ENCODE results near the gene KIAA0408. TPM values are rescaled to one million over a fixed set of nuclear protein-coding genes. Genes with fewer than 3 reads are reported as not detected.
"Not testable (repeated sequence)": the region's sequence is repeated elsewhere in the genome, so short reads cannot be mapped to it uniquely, and the experiment has no call there.

KIAA0408 gene
- total RNA-seq, 6 experiments from 2014 or later: 1.4 to 3.5 (median 2.3) TPM

GRCh38 chr6:127435626-127436220, 23.5 kb downstream of the KIAA0408 start:
- H3K4me1 Mint-ChIP-seq (ENCODE audit: low read depth): no peaks in the 10 kb centered on the region
- DNase-seq: no peak
- no peaks in the 10 kb centered on the region for H3K36me3 Mint-ChIP-seq (ENCODE audit: low read depth)
- TF ChIP-seq CTCF (IDR thresholded peaks at IDR 0.05): no peak
- H3K4me3 Mint-ChIP-seq: no peak overlapping the region
- H3K27me3 Mint-ChIP-seq (ENCODE audit: insufficient read depth): no peaks in the 10 kb centered on the region
- H3K9me3 Mint-ChIP-seq: no peaks in the 10 kb centered on the region
- H3K27ac Mint-ChIP-seq: no peak overlapping the region

GRCh38 chr6:127434651-127435050, 24.5 kb downstream of the KIAA0408 start:
- Mint-ChIP-seq H3K9me3 (no peaks in the 10 kb centered on the region), H3K4me1 (ENCODE audit: low read depth) (no peaks in the 10 kb centered on the region), H3K36me3 (ENCODE audit: low read depth) (no peaks in the 10 kb centered on the region), H3K27ac (no peak overlapping the region), H3K27me3 (ENCODE audit: insufficient read depth) (no peaks in the 10 kb centered on the region), H3K4me3 (no peak overlapping the region)
- no peak for DNase-seq
- no peak for TF ChIP-seq CTCF (IDR thresholded peaks at IDR 0.05)

- DNase-seq; H3K27me3 Mint-ChIP-seq (ENCODE audit: insufficient read depth); H3K4me1 Mint-ChIP-seq (ENCODE audit: low read depth); H3K27ac Mint-ChIP-seq; H3K4me3 Mint-ChIP-seq; H3K36me3 Mint-ChIP-seq (ENCODE audit: low read depth); H3K9me3 Mint-ChIP-seq: not testable (repeated sequence)
These were observed 30.6 kb downstream of the KIAA0408 start for GRCh38 chr6:127428562-127428961.

GRCh38 chr6:127423921-127424320, 35.3 kb downstream of the KIAA0408 start:
- Mint-ChIP-seq H3K27me3 (ENCODE audit: insufficient read depth) (no peaks in the 10 kb centered on the region), H3K4me3 (no peak overlapping the region), H3K36me3 (ENCODE audit: low read depth) (no peaks in the 10 kb centered on the region), H3K4me1 (ENCODE audit: low read depth) (peaks cover 28% of the 10 kb centered on the region), H3K9me3 (peaks cover 5% of the 10 kb centered on the region), H3K27ac (peak overlapping the region; percentile 24; the same call in 1 of the 2 replicates)
- no peak for DNase-seq
- no peak for TF ChIP-seq CTCF (IDR thresholded peaks at IDR 0.05)

GRCh38 chr6:127421164-127421563, 38.0 kb downstream of the KIAA0408 start:
- H3K9me3 Mint-ChIP-seq; H3K27me3 Mint-ChIP-seq (ENCODE audit: insufficient read depth); H3K36me3 Mint-ChIP-seq (ENCODE audit: low read depth); DNase-seq: not testable (repeated sequence)
- H3K4me3 Mint-ChIP-seq: peak overlapping the region; percentile 57
- H3K4me1 Mint-ChIP-seq (ENCODE audit: low read depth): peaks cover 28% of the 10 kb centered on the region
- peak overlapping the region; percentile 77 for H3K27ac Mint-ChIP-seq

- Mint-ChIP-seq H3K27ac (peak overlapping the region; percentile 77), H3K27me3 (ENCODE audit: insufficient read depth) (no peaks in the 10 kb centered on the region), H3K4me3 (peak overlapping the region; percentile 57), H3K9me3 (no peaks in the 10 kb centered on the region), H3K4me1 (ENCODE audit: low read depth) (peaks cover 28% of the 10 kb centered on the region), H3K36me3 (ENCODE audit: low read depth) (no peaks in the 10 kb centered on the region)
- TF ChIP-seq CTCF (IDR thresholded peaks at IDR 0.05): peak; percentile 68
- DNase-seq: peak; percentile 91
These were observed 38.6 kb downstream of the KIAA0408 start for GRCh38 chr6:127420556-127420955.

GRCh38 chr6:127415096-127415495, 44.1 kb downstream of the KIAA0408 start:
- TF ChIP-seq CTCF (IDR thresholded peaks at IDR 0.05): no peak
- no peaks in the 10 kb centered on the region for H3K36me3 Mint-ChIP-seq (ENCODE audit: low read depth)
- H3K27me3 Mint-ChIP-seq (ENCODE audit: insufficient read depth): no peaks in the 10 kb centered on the region; the same call in 1 of the 2 replicates
- H3K4me1 Mint-ChIP-seq (ENCODE audit: low read depth): peaks cover 6% of the 10 kb centered on the region
- no peak overlapping the region for H3K27ac Mint-ChIP-seq
- no peak for DNase-seq
- H3K9me3 Mint-ChIP-seq: no peaks in the 10 kb centered on the region
- no peak overlapping the region for H3K4me3 Mint-ChIP-seq

- H3K27me3 Mint-ChIP-seq (ENCODE audit: insufficient read depth); H3K4me3 Mint-ChIP-seq; DNase-seq; H3K36me3 Mint-ChIP-seq (ENCODE audit: low read depth); H3K27ac Mint-ChIP-seq; H3K4me1 Mint-ChIP-seq (ENCODE audit: low read depth); H3K9me3 Mint-ChIP-seq: not testable (repeated sequence)
These were observed 46.1 kb downstream of the KIAA0408 start for GRCh38 chr6:127413123-127413522.

- H3K27ac Mint-ChIP-seq; H3K36me3 Mint-ChIP-seq (ENCODE audit: low read depth); H3K27me3 Mint-ChIP-seq (ENCODE audit: insufficient read depth); H3K4me3 Mint-ChIP-seq; H3K9me3 Mint-ChIP-seq; DNase-seq; H3K4me1 Mint-ChIP-seq (ENCODE audit: low read depth): not testable (repeated sequence)
These were observed 47.2 kb downstream of the KIAA0408 start for GRCh38 chr6:127412016-127412415.

Data from HFFc6 (cell line).